SK-N-SH (cell line): Measurements from ENCODE around the gene CD63. TPM values are rescaled to one million over a fixed set of nuclear protein-coding genes. Genes with fewer than 3 reads are reported as not detected.

Source experiments
- CTCF ChIA-PET: fragments of 300-600, 350-600 bp; formaldehyde crosslinking; extraction: SDS; loops from one replicate; lab custom pipeline; 2021; lab: Yijun Ruan, JAX
- POLR2A ChIA-PET: fragments of 350-600 bp; sonication (Branson Sonifier 250); formaldehyde crosslinking; extraction: SDS; loops from one replicate; lab custom pipeline; 2020; ENCODE audit warnings: antibody characterized with exemption, inconsistent platforms; lab: Yijun Ruan, JAX
- DNase-seq: peaks from one replicate; pipeline ENCODE4 v3.0.0; 2012
- H2AFZ ChIP-seq: fragments of 200-600 bp; sonication (generic); 2 replicates; pipeline ENCODE4 v1.8.1; 2016; ENCODE audit warnings: antibody characterized with exemption, mild to moderate bottlenecking, low read depth
- H3F3A ChIP-seq: fragments of 200-600 bp; sonication (generic); replicated peaks from 2 replicates; pipeline ENCODE3; 2016; ENCODE audit warnings: antibody characterized with exemption, mild to moderate bottlenecking; ENCODE audit not compliant: insufficient read depth
- H3K27ac ChIP-seq, 2 experiments: fragments of 200-500 bp in 1 of 2; fragments of 200-600 bp in 1 of 2; sonication (Bioruptor generic) in 1 of 2; sonication (generic), shearing (Covaris generic) in 1 of 2; 2 replicates each; pipeline versions ENCODE4 v1.5.1 to v1.6.1; 2014 to 2016; ENCODE audit warnings: low read depth in 2 of 2, inconsistent platforms in 1 of 2, low read length in 1 of 2, mild to moderate bottlenecking in 1 of 2, mixed read lengths in 1 of 2
- H3K27me3 ChIP-seq: fragments of 200-600 bp; sonication (generic), shearing (Covaris generic); 2 replicates; pipeline ENCODE4 v1.6.1; 2016; ENCODE audit warnings: mixed run types; ENCODE audit not compliant: insufficient read depth
- H3K36me3 ChIP-seq, 2 experiments: fragments of 200-500 bp in 1 of 2; fragments of 200-600 bp in 1 of 2; sonication (Bioruptor generic) in 1 of 2; sonication (generic) in 1 of 2; replicated peaks in 1 of 2; 2 replicates each; pipeline versions ENCODE3 to v1.5.1; 2014 to 2016; ENCODE audit warnings: low read length in 1 of 2, mild to moderate bottlenecking in 1 of 2; ENCODE audit not compliant: insufficient read depth in 2 of 2, control insufficient read depth in 1 of 2
- H3K4me1 ChIP-seq, 2 experiments: fragments of 200-500 bp in 1 of 2; fragments of 200-600 bp in 1 of 2; sonication (Bioruptor generic) in 1 of 2; sonication (generic), shearing (Covaris generic) in 1 of 2; 2 replicates each; pipeline versions ENCODE4 v1.5.1 to v1.6.1; 2014 to 2016; ENCODE audit warnings: low read depth in 1 of 2, low read length in 1 of 2, mixed run types in 1 of 2; ENCODE audit not compliant: insufficient read depth in 2 of 2, control insufficient read depth in 1 of 2
- H3K4me2 ChIP-seq: fragments of 200-600 bp; sonication (generic), shearing (Covaris generic); 2 replicates; pipeline ENCODE4 v1.6.1; 2017; ENCODE audit warnings: mixed run types
- H3K4me3 ChIP-seq, 2 experiments: fragments of 200-500 bp in 1 of 2; fragments of 200-600 bp in 1 of 2; sonication (Bioruptor generic) in 1 of 2; sonication (generic), shearing (Covaris generic) in 1 of 2; 2 replicates each; pipeline versions ENCODE4 v1.5.1 to v1.8.1; 2014 to 2016; ENCODE audit warnings: low read depth in 2 of 2, inconsistent platforms in 1 of 2, low read length in 1 of 2, mild to moderate bottlenecking in 1 of 2, mixed read lengths in 1 of 2, moderate library complexity in 1 of 2
- H3K79me2 ChIP-seq: fragments of 200-600 bp; sonication (generic); 2 replicates; pipeline ENCODE4 v1.8.1; 2017; ENCODE audit warnings: mild to moderate bottlenecking; ENCODE audit not compliant: insufficient read depth
- H3K9ac ChIP-seq: fragments of 200-600 bp; sonication (generic); 2 replicates; pipeline ENCODE4 v1.6.1; 2017; ENCODE audit warnings: mixed run types
- H3K9me2 ChIP-seq: fragments of 200-600 bp; sonication (generic); 2 replicates; pipeline ENCODE4 v1.6.1; 2017; ENCODE audit warnings: mixed run types
- H3K9me3 ChIP-seq: fragments of 200-600 bp; sonication (generic); 2 replicates; pipeline ENCODE4 v1.6.1; 2017; ENCODE audit warnings: mixed run types, mild to moderate bottlenecking, moderate library complexity
- H4K20me1 ChIP-seq: fragments of 200-600 bp; sonication (generic); 2 replicates; pipeline ENCODE4 v1.6.1; 2017; ENCODE audit warnings: mild to moderate bottlenecking, mixed run types; ENCODE audit not compliant: insufficient read depth
- FOSL2 ChIP-seq: IDR thresholded peaks from 2 replicates; pipeline ENCODE4 v1.4.0; 2012; ENCODE audit warnings: low read depth, mild to moderate bottlenecking, moderate library complexity, borderline replicate concordance
- FOXJ3 ChIP-seq: sonication (generic); formaldehyde crosslinking; IDR thresholded peaks from 2 replicates; pipeline ENCODE4 v1.5.1; 2020; ENCODE audit warnings: mild to moderate bottlenecking, missing genetic modification reagents
- GATA2 ChIP-seq: sonication (generic); formaldehyde crosslinking; IDR thresholded peaks from 2 replicates; pipeline ENCODE4 v1.5.0; 2020; ENCODE audit warnings: mild to moderate bottlenecking, missing genetic modification reagents
- JUND ChIP-seq: IDR thresholded peaks from 2 replicates; pipeline ENCODE4 v1.4.0; 2012
- MEF2A ChIP-seq: IDR thresholded peaks from 2 replicates; pipeline ENCODE4 v1.4.0; 2012; ENCODE audit warnings: low read depth, borderline replicate concordance
- MXI1 ChIP-seq: IDR thresholded peaks from 2 replicates; pipeline ENCODE4 v1.6.1; 2012; ENCODE audit warnings: mild to moderate bottlenecking, low read depth, low read length, improper control_type of control experiment
- PBX3 ChIP-seq: IDR thresholded peaks from 2 replicates; pipeline ENCODE4; 2012
- POLR2AphosphoS5 ChIP-seq: IDR thresholded peaks from 2 replicates; pipeline ENCODE4 v1.6.1; 2012; ENCODE audit warnings: low read depth, low read length
- RXRA ChIP-seq: IDR thresholded peaks from 2 replicates; pipeline ENCODE4 v1.4.0; 2012; ENCODE audit warnings: low read depth, mild to moderate bottlenecking, borderline replicate concordance
- SIN3A ChIP-seq: IDR thresholded peaks from 2 replicates; pipeline ENCODE4 v1.6.1; 2012; ENCODE audit warnings: low read depth, mild to moderate bottlenecking, low read length, moderate library complexity, borderline replicate concordance
- TAF1 ChIP-seq: IDR thresholded peaks from 2 replicates; pipeline ENCODE4 v1.6.1; 2012; ENCODE audit warnings: low read depth, mild to moderate bottlenecking, low read length, moderate library complexity, borderline replicate concordance
- TCF12 ChIP-seq: IDR thresholded peaks from 2 replicates; pipeline ENCODE4 v1.4.0; 2012
- TEAD4 ChIP-seq: IDR thresholded peaks from 2 replicates; pipeline ENCODE4 v1.4.0; 2012; ENCODE audit warnings: mild to moderate bottlenecking, borderline replicate concordance; ENCODE audit not compliant: insufficient read depth
- YY1 ChIP-seq: IDR thresholded peaks from 2 replicates; pipeline ENCODE4 v1.4.0; 2012; ENCODE audit warnings: low read depth, mild to moderate bottlenecking
- WGBS: methylation state at CpG from one replicate; pipeline ENCODE4 v1.1.6; 2017; ENCODE audit warnings: low lambda C conversion rate; 5-methylcytosine and 5-hydroxymethylcytosine counted together
- polyA plus RNA-seq, 3 experiments: library from polyadenylated mRNA; depleted of rRNA; stranded (reverse); fragments of >200 nt; gene quantifications; 2 replicates each; pipeline ENCODE4 v1.2.3, GENCODE V29; 2012
- TF ChIP-seq, protein P1 (sequence below): fragments of 150-350 bp; IDR thresholded peaks from 2 replicates; pipeline ENCODE4 v1.6.1; 2016; ENCODE audit warnings: mild to moderate bottlenecking, low read depth, low read length
- TF ChIP-seq, protein P2 (sequence below): fragments of 150-350 bp; IDR thresholded peaks from 2 replicates; pipeline ENCODE4 v1.6.1; 2017; ENCODE audit warnings: antibody characterized with exemption, low read length, low read depth, borderline replicate concordance

Gene CD63
- polyA plus RNA-seq, 1 of the 3 experiments (the other 2 are of a cell fraction) = 1,465 TPM

GRCh38 chr12:55696141-55696540 is 32.7 kb downstream of the CD63 start:
- H3K4me2 ChIP-seq = no peak overlapping the region
- ChIA-PET POLR2A (no interaction called here), CTCF (interaction anchor here (1.0 to 2.1 kb wide), 3 partner anchors 10 to 40 kb away, joined by 3 to 12 read pairs (median 4); no protein-coding TSS in a partner anchor)
- H3K9ac ChIP-seq = no peak overlapping the region
- no peak for TF ChIP-seq RXRA
- no peak for TF ChIP-seq POLR2AphosphoS5
- TF ChIP-seq JUND = no peak
- TF ChIP-seq PBX3 = no peak
- TF ChIP-seq, protein P1, sequence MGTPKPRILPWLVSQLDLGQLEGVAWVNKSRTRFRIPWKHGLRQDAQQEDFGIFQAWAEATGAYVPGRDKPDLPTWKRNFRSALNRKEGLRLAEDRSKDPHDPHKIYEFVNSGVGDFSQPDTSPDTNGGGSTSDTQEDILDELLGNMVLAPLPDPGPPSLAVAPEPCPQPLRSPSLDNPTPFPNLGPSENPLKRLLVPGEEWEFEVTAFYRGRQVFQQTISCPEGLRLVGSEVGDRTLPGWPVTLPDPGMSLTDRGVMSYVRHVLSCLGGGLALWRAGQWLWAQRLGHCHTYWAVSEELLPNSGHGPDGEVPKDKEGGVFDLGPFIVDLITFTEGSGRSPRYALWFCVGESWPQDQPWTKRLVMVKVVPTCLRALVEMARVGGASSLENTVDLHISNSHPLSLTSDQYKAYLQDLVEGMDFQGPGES = no peak
- no peak for TF ChIP-seq SIN3A
- no peak for TF ChIP-seq MXI1
- TF ChIP-seq GATA2 = no peak
- TF ChIP-seq FOXJ3 (CRISPR knock-in tag) = no peak
- no peak for TF ChIP-seq MEF2A
- TF ChIP-seq TAF1 = no peak
- TF ChIP-seq YY1 = no peak
- H3K9me2 ChIP-seq = no peaks in the 10 kb centered on the region
- no peaks in the 10 kb centered on the region for H3K27me3 ChIP-seq
- no peak overlapping the region for H3K4me3 ChIP-seq
- 73% methylated on average over 3 of the region's 6 CpGs for WGBS
- no peaks in the 10 kb centered on the region for H4K20me1 ChIP-seq
- no peak for DNase-seq
- H3K9me3 ChIP-seq = no peaks in the 10 kb centered on the region
- H3K4me1 ChIP-seq = peaks cover 0 to 3% of the 10 kb centered on the region in 2 experiments; a peak in 1 of 4 replicates
- no peaks in the 10 kb centered on the region for H3F3A ChIP-seq
- H3K36me3 ChIP-seq = no peaks in the 10 kb centered on the region
- no peak overlapping the region for H2AFZ ChIP-seq
- no peaks in the 10 kb centered on the region for H3K79me2 ChIP-seq
- H3K27ac ChIP-seq = no peak overlapping the region

DNA sequence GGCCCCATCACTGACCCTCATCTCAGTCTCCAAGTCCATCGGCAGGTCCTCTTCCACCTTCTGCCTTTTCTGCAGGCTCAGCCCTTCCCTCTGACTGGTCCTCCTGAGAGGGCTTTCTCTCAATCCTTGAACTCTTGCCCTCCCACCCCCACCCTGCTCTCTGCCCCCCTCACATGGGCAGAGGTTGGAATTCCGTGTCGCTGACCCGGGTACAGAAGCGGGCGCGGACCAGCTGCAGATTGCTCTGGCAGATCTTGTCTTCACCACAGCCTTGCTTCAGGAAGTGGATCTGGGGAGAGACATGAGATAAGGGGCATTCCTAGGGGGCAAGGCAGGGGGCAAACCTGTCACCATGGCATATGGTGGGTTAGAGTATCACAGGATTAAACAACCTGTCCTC is 33.5 kb downstream of the CD63 start:
- CTCF ChIA-PET = interaction anchor here (1.0 to 2.1 kb wide), 2 partner anchors 19 to 39 kb away, joined by 3 to 12 read pairs; no protein-coding TSS in a partner anchor
- no peak for DNase-seq

More for the DNA sequence above, 33.5 kb downstream of the CD63 start:
- no peaks in the 10 kb centered on the region for H3K27me3 ChIP-seq
- no peak overlapping the region for H3K9ac ChIP-seq
- no peak overlapping the region for H3K4me3 ChIP-seq
- H3K9me3 ChIP-seq = no peaks in the 10 kb centered on the region
- H3K4me2 ChIP-seq = no peak overlapping the region
- no peaks in the 10 kb centered on the region for H3K9me2 ChIP-seq
- no peaks in the 10 kb centered on the region for H3F3A ChIP-seq
- no peak overlapping the region for H3K27ac ChIP-seq
- H3K36me3 ChIP-seq = no peaks in the 10 kb centered on the region
- no peaks in the 10 kb centered on the region for H4K20me1 ChIP-seq
- TF ChIP-seq TCF12 = no peak
- TF ChIP-seq, protein P1 = no peak
- TF ChIP-seq FOSL2 = no peak
- no peak for TF ChIP-seq FOXJ3 (CRISPR knock-in tag)
- TF ChIP-seq SIN3A = no peak
- TF ChIP-seq TEAD4 = no peak
- TF ChIP-seq, protein P2, sequence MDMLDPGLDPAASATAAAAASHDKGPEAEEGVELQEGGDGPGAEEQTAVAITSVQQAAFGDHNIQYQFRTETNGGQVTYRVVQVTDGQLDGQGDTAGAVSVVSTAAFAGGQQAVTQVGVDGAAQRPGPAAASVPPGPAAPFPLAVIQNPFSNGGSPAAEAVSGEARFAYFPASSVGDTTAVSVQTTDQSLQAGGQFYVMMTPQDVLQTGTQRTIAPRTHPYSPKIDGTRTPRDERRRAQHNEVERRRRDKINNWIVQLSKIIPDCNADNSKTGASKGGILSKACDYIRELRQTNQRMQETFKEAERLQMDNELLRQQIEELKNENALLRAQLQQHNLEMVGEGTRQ = no peak
- no peak for TF ChIP-seq RXRA
- TF ChIP-seq, all 33 proteins: peak for 0
- no peak overlapping the region for H2AFZ ChIP-seq
- WGBS = 75% methylated on average over 7 of the region's 7 CpGs
- no peaks in the 10 kb centered on the region for H3K79me2 ChIP-seq
- POLR2A ChIA-PET = no interaction called here
- no peaks in the 10 kb centered on the region for H3K4me1 ChIP-seq
